GM19328 (cell line): ENCODE results near the gene PDE12.
"Not testable (repeated sequence)": the region's sequence is repeated elsewhere in the genome, so short reads cannot be mapped to it uniquely, and the experiment has no call there.

Source experiments
- ATAC-seq: cut with Tn5 transposase; IDR thresholded peaks from one replicate; pipeline ENCODE4 v1.9.1; 2021; ENCODE audit warnings: mild to moderate bottlenecking, moderate library complexity; ENCODE audit not compliant: unreplicated experiment

PDE12 gene

GRCh38 chr3:57583544-57583943 is 27.5 kb downstream of the PDE12 start:
- ATAC-seq, result no peak

GRCh38 chr3:57586778-57587177 is 30.7 kb downstream of the PDE12 start:
- no peak for ATAC-seq

- ATAC-seq, result no peak
Observed at GRCh38 chr3:57587905-57588304, 31.8 kb downstream of the PDE12 start.

GRCh38 chr3:57592306-57592705 is 36.2 kb downstream of the PDE12 start:
- no peak for ATAC-seq

- no peak for ATAC-seq
Observed at GRCh38 chr3:57594144-57594543, 38.1 kb downstream of the PDE12 start.

GRCh38 chr3:57594576-57594975 is 38.5 kb downstream of the PDE12 start:
- ATAC-seq, result no peak

GRCh38 chr3:57596495-57597126 is 40.5 kb downstream of the PDE12 start:
- no peak for ATAC-seq

- peak; percentile 94 for ATAC-seq
Observed at GRCh38 chr3:57597127-57597923, 41.3 kb downstream of the PDE12 start, which contains the start of gene ARF4. Gene ARF4 (minus strand): TSS chr3:57597344. CDS start chr3:57597140, 204 bp downstream.

GRCh38 chr3:57598765-57599360 is 42.8 kb downstream of the PDE12 start:
- no peak for ATAC-seq

GRCh38 chr3:57600195-57600594 is 44.1 kb downstream of the PDE12 start:
- ATAC-seq, result no peak

GRCh38 chr3:57604971-57605370 is 48.9 kb downstream of the PDE12 start:
- no peak for ATAC-seq

GRCh38 chr3:57605683-57606082 is 49.6 kb downstream of the PDE12 start:
- ATAC-seq, result no peak

GRCh38 chr3:57611870-57612269 is 55.8 kb downstream of the PDE12 start:
- not testable (repeated sequence) for ATAC-seq

- no peak for ATAC-seq
Observed at GRCh38 chr3:57616233-57616632, 60.2 kb downstream of the PDE12 start.
